H9 (cell line): ENCODE results near the gene ARSG. TPM values are rescaled to one million over a fixed set of nuclear protein-coding genes. Genes with fewer than 3 reads are reported as not detected.

Experiments used
- DNase-seq: peaks from one replicate; pipeline ENCODE4 v3.0.0-alpha.2; 2017
- H2AFZ ChIP-seq: one replicate; pipeline ENCODE4 v1.6.1; 2013; ENCODE audit warnings: mild to moderate bottlenecking, low read length, control low read depth, moderate library complexity
- H2AK5ac ChIP-seq: 2 replicates; pipeline ENCODE4 v1.6.1; 2013; ENCODE audit warnings: low read length, control low read depth, mixed read lengths; ENCODE audit not compliant: insufficient read length
- H2BK120ac ChIP-seq: one replicate; pipeline ENCODE4 v1.6.1; 2013; ENCODE audit warnings: low read depth, mild to moderate bottlenecking, low read length, control low read depth, inconsistent platforms; ENCODE audit not compliant: poor library complexity, severe bottlenecking
- H2BK12ac ChIP-seq: 2 replicates; pipeline ENCODE4 v1.6.1; 2013; ENCODE audit warnings: low read length, control low read depth, mixed read lengths, low read depth; ENCODE audit not compliant: insufficient read length
- H2BK15ac ChIP-seq: 2 replicates; pipeline ENCODE4 v1.6.1; 2013; ENCODE audit warnings: low read depth, low read length, control low read depth
- H2BK20ac ChIP-seq: one replicate; pipeline ENCODE4 v1.6.1; 2013; ENCODE audit warnings: low read depth, mild to moderate bottlenecking, low read length, control low read depth, inconsistent platforms; ENCODE audit not compliant: poor library complexity, severe bottlenecking
- H2BK5ac ChIP-seq: 2 replicates; pipeline ENCODE4 v1.6.1; 2013; ENCODE audit warnings: low read length, control low read depth, mixed read lengths; ENCODE audit not compliant: insufficient read length
- H3K14ac ChIP-seq: 2 replicates; pipeline ENCODE4 v1.6.1; 2013; ENCODE audit warnings: low read length, control low read depth; ENCODE audit not compliant: insufficient read depth
- H3K18ac ChIP-seq: 2 replicates; pipeline ENCODE4 v1.6.1; 2013; ENCODE audit warnings: low read depth, mild to moderate bottlenecking, mixed read lengths, low read length, control low read depth; ENCODE audit not compliant: insufficient read length
- H3K23ac ChIP-seq: 2 replicates; pipeline ENCODE4 v1.6.1; 2013; ENCODE audit warnings: low read length, control low read depth, mixed read lengths, low read depth; ENCODE audit not compliant: insufficient read length
- H3K23me2 ChIP-seq: 2 replicates; pipeline ENCODE4 v1.6.1; 2013; ENCODE audit warnings: low read depth, mild to moderate bottlenecking, mixed read lengths, low read length, control low read depth; ENCODE audit not compliant: insufficient read length, poor library complexity, severe bottlenecking
- H3K27ac ChIP-seq: 2 replicates; pipeline ENCODE4 v1.5.1; 2013; ENCODE audit warnings: low read length, control low read depth, mixed read lengths, low read depth; ENCODE audit not compliant: insufficient read length
- H3K27me3 ChIP-seq: 2 replicates; pipeline ENCODE4 v1.6.1; 2013; ENCODE audit warnings: low read length, control low read depth, inconsistent platforms; ENCODE audit not compliant: insufficient read depth
- H3K4ac ChIP-seq: 2 replicates; pipeline ENCODE4 v1.6.1; 2013; ENCODE audit warnings: low read depth, mild to moderate bottlenecking, control low read depth, inconsistent platforms, low read length, moderate library complexity
- H3K4me1 ChIP-seq: 2 replicates; pipeline ENCODE4 v1.6.1; 2013; ENCODE audit warnings: low read length, control low read depth, inconsistent platforms; ENCODE audit not compliant: insufficient read depth
- H3K4me2 ChIP-seq: 2 replicates; pipeline ENCODE4 v1.6.1; 2013; ENCODE audit warnings: low read length, control low read depth, mixed read lengths; ENCODE audit not compliant: insufficient read length, insufficient read depth
- H3K56ac ChIP-seq: 2 replicates; pipeline ENCODE4 v1.6.1; 2013; ENCODE audit warnings: low read depth, mild to moderate bottlenecking, mixed read lengths, low read length, control low read depth; ENCODE audit not compliant: insufficient read length
- H3K79me1 ChIP-seq: 2 replicates; pipeline ENCODE4 v1.6.1; 2013; ENCODE audit warnings: low read depth, mild to moderate bottlenecking, moderate library complexity, low read length, control low read depth, inconsistent platforms; ENCODE audit not compliant: insufficient read depth, poor library complexity, severe bottlenecking
- H3K79me2 ChIP-seq: 2 replicates; pipeline ENCODE4 v1.6.1; 2013; ENCODE audit warnings: low read length, control low read depth, inconsistent platforms; ENCODE audit not compliant: insufficient read depth
- H3K9ac ChIP-seq: 2 replicates; pipeline ENCODE4 v1.6.1; 2013; ENCODE audit warnings: low read length, control low read depth, mixed read lengths; ENCODE audit not compliant: insufficient read length; ENCODE audit errors: extremely low read depth
- H3K9me3 ChIP-seq: one replicate; pipeline ENCODE4 v1.6.1; 2013; ENCODE audit warnings: low read depth, low read length, inconsistent platforms; ENCODE audit not compliant: control insufficient read depth
- H3T11ph ChIP-seq: one replicate; pipeline ENCODE4 v1.6.1; 2013; ENCODE audit warnings: mild to moderate bottlenecking, low read length, control low read depth, inconsistent platforms
- H4K20me1 ChIP-seq: one replicate; pipeline ENCODE4 v1.6.1; 2013; ENCODE audit not compliant: control insufficient read depth, insufficient read length, insufficient read depth
- H4K5ac ChIP-seq: 2 replicates; pipeline ENCODE4 v1.6.1; 2013; ENCODE audit warnings: low read depth, mild to moderate bottlenecking, mixed read lengths, low read length, control low read depth; ENCODE audit not compliant: insufficient read length
- H4K8ac ChIP-seq: replicated peaks from 2 replicates; pipeline ENCODE4 v1.6.1; 2013; ENCODE audit warnings: low read length, control low read depth, mixed read lengths, low read depth; ENCODE audit not compliant: insufficient read length
- H4K91ac ChIP-seq: 2 replicates; pipeline ENCODE4 v1.6.1; 2013; ENCODE audit warnings: low read depth, mild to moderate bottlenecking, moderate library complexity, mixed read lengths, low read length, control low read depth; ENCODE audit not compliant: insufficient read length
- H3K27ac Mint-ChIP-seq, 3 experiments: 2 replicates in 2 of 3; 3 replicates in 1 of 3; pipeline ENCODE4 v1.8.0; 2020 to 2021; ENCODE audit warnings: mixed read lengths in 3 of 3, mild to moderate bottlenecking in 1 of 3, moderate library complexity in 1 of 3
- H3K27me3 Mint-ChIP-seq: 2 replicates; pipeline ENCODE4 v1.8.0; 2021; ENCODE audit warnings: low read depth, mild to moderate bottlenecking, moderate library complexity, mixed read lengths
- H3K36me3 Mint-ChIP-seq, 3 experiments: 2 replicates in 2 of 3; 3 replicates in 1 of 3; pipeline ENCODE4 v1.8.0; 2020 to 2021; ENCODE audit warnings: low read depth in 3 of 3, mixed read lengths in 3 of 3; ENCODE audit not compliant: insufficient read depth in 1 of 3
- H3K4me1 Mint-ChIP-seq, 2 experiments: 2 replicates each; pipeline ENCODE4 v1.8.0; 2020; ENCODE audit warnings: mixed read lengths in 2 of 2
- H3K4me3 Mint-ChIP-seq, 2 experiments: 2 replicates in 1 of 2; 3 replicates in 1 of 2; pipeline ENCODE4 v1.8.0; 2020 to 2021; ENCODE audit warnings: mild to moderate bottlenecking in 2 of 2, mixed read lengths in 2 of 2, moderate library complexity in 1 of 2
- H3K9me3 Mint-ChIP-seq, 2 experiments: 2 replicates in 1 of 2; 3 replicates in 1 of 2; pipeline ENCODE4 v1.8.0; 2020; ENCODE audit warnings: mild to moderate bottlenecking in 2 of 2, mixed read lengths in 2 of 2, moderate library complexity in 1 of 2
- WGBS: extraction: QIAGEN DNeasy Blood & Tissue Kit; methylation state at CpG from one replicate; pipeline ENCODE4 v1.1.7; 2013; ENCODE audit warnings: missing lambda C conversion rate, low lambda C conversion rate, mixed read lengths; ENCODE audit not compliant: insufficient read length; ENCODE audit errors: extremely low coverage; 5-methylcytosine and 5-hydroxymethylcytosine counted together
- total RNA-seq: library from RNA; stranded (reverse); gene quantifications from 2 replicates; pipeline ENCODE4 v1.2.1, GENCODE V29; 2021
- TF ChIP-seq, protein P1 (sequence below): fragments of 200-600 bp; sonication (generic); conservative IDR thresholded peaks from 3 replicates; pipeline ENCODE4 v1.8.0; 2021; ENCODE audit warnings: antibody characterized with exemption, mild to moderate bottlenecking

Gene ARSG
- total RNA-seq, 1 experiment from 2014 or later: 3.6 TPM

DNA sequence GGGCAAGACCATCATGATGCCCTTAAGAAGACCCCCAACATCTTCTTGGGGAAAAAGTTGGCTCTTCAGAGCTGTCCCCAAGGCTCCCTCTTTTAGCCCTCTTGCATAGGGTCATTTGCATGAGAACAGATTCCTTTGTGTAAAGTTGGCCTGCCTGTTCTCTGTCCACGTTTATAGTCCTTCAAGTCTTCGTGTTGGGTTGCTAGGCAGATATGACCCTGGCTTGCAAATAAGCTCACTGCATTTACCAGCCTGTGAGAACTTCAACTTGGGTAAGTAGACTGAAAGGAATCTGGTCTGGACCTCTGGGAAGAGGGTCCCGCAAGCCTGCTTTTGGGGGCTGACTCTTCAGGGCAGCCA is 2.9 kb downstream of the ARSG start:
- WGBS: no CpG with 5 or more reads among the region's 3 CpGs
- Histone ChIP-seq H2BK15ac (no peak overlapping the region), H3K23ac (no peak overlapping the region), H3K27me3 (peaks cover 18% of the 10 kb centered on the region; the same call in 1 of the 2 replicates), H3K27ac (no peak overlapping the region), H4K20me1 (no peaks in the 10 kb centered on the region), H3K14ac (no peak overlapping the region), H3K23me2 (peaks cover 19% of the 10 kb centered on the region), H2AFZ (no peak overlapping the region), H3K4ac (no peak overlapping the region), H3K79me1 (no peaks in the 10 kb centered on the region), H2BK20ac (no peak overlapping the region), H3K9ac (no peak overlapping the region), H3K56ac (no peak overlapping the region), H4K91ac (no peak overlapping the region), H2BK5ac (no peak overlapping the region), H3K4me1 (peaks cover 2% of the 10 kb centered on the region), H3T11ph (no peak overlapping the region), H4K5ac (no peak overlapping the region), H4K8ac (no peak overlapping the region), H3K9me3 (no peaks in the 10 kb centered on the region), H3K18ac (no peak overlapping the region), H2BK120ac (no peak overlapping the region), H2AK5ac (no peak overlapping the region), H2BK12ac (no peak overlapping the region), H3K79me2 (no peaks in the 10 kb centered on the region), H3K4me2 (no peak overlapping the region)
- Mint-ChIP-seq H3K36me3 (peaks cover 0 to 1% (median 0%) of the 10 kb centered on the region in 3 experiments; a peak in 1 of 7 replicates), H3K4me3 (peak overlapping the region; percentile 6 to 10; a peak in 2 of 5 replicates), H3K27me3 (peaks cover 42% of the 10 kb centered on the region), H3K9me3 (no peaks in the 10 kb centered on the region; a peak in 1 of 5 replicates), H3K4me1 (peaks cover 55 to 59% of the 10 kb centered on the region in 2 experiments), H3K27ac (peak overlapping the region in 2 of 3 experiments; percentile 89 to 94; a peak in 4 of 7 replicates)
- no peak for DNase-seq
- TF ChIP-seq, protein P1, sequence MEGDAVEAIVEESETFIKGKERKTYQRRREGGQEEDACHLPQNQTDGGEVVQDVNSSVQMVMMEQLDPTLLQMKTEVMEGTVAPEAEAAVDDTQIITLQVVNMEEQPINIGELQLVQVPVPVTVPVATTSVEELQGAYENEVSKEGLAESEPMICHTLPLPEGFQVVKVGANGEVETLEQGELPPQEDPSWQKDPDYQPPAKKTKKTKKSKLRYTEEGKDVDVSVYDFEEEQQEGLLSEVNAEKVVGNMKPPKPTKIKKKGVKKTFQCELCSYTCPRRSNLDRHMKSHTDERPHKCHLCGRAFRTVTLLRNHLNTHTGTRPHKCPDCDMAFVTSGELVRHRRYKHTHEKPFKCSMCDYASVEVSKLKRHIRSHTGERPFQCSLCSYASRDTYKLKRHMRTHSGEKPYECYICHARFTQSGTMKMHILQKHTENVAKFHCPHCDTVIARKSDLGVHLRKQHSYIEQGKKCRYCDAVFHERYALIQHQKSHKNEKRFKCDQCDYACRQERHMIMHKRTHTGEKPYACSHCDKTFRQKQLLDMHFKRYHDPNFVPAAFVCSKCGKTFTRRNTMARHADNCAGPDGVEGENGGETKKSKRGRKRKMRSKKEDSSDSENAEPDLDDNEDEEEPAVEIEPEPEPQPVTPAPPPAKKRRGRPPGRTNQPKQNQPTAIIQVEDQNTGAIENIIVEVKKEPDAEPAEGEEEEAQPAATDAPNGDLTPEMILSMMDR: no peak
